ENCODE results near the gene ACP3. TPM values are rescaled to one million over a fixed set of nuclear protein-coding genes. Genes with fewer than 3 reads are reported as not detected.

The ACP3 gene
- total RNA-seq, 2 experiments from 2014 or later: not detected

DNA sequence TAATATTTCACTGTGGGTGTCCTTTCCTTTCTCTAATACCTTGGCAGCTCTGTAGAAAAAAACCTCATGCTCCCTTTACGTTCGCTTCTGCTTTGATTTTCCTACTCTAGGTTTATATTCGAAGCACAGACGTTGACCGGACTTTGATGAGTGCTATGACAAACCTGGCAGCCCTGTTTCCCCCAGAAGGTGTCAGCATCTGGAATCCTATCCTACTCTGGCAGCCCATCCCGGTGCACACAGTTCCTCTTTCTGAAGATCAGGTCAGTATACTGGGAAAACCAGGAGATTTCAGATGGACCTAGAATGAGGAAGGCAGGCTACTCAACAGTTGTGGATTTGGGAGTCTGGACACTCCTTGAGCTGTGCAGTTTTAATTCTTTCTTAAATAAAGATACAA lies 14.9 kb downstream of the ACP3 start:
- Mint-ChIP-seq H3K27me3 (peaks cover 18% of the 10 kb centered on the region), H3K36me3 (ENCODE audit: low read depth) (no peaks in the 10 kb centered on the region), H3K4me1 (no peaks in the 10 kb centered on the region), H3K9me3 (no peaks in the 10 kb centered on the region), H3K4me3 (no peak overlapping the region), H3K27ac (no peak overlapping the region)
- DNase-seq: no peak
- CTCF ChIA-PET: no interaction called here
- POLR2A ChIA-PET: no interaction called here

DNA sequence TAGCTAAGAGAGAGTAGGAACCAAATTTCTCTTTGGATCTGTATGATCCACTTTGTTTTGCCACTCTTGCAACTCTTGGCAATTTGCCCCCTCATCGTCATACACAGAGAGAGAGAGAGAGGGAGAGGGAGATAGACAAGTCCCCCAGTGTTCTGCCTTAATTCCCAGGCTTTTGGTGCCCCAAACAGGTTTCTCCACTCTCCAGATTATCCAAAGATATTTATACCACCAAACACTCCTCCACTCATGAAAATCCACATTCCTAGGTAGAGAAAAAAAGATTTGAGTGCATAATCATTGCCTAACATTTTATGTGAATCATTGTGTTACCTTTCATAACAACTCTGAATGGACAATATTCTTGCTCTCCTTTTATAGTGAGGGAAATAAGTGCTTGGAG lies 15.3 kb downstream of the ACP3 start:
- no peaks in the 10 kb centered on the region for H3K9me3 Mint-ChIP-seq
- H3K4me1 Mint-ChIP-seq: no peaks in the 10 kb centered on the region
- DNase-seq: no peak
- H3K27me3 Mint-ChIP-seq: peaks cover 20% of the 10 kb centered on the region
- H3K4me3 Mint-ChIP-seq: no peak overlapping the region
- CTCF ChIA-PET: no interaction called here
- H3K27ac Mint-ChIP-seq: no peak overlapping the region
- POLR2A ChIA-PET: no interaction called here
- H3K36me3 Mint-ChIP-seq (ENCODE audit: low read depth): no peaks in the 10 kb centered on the region

DNA sequence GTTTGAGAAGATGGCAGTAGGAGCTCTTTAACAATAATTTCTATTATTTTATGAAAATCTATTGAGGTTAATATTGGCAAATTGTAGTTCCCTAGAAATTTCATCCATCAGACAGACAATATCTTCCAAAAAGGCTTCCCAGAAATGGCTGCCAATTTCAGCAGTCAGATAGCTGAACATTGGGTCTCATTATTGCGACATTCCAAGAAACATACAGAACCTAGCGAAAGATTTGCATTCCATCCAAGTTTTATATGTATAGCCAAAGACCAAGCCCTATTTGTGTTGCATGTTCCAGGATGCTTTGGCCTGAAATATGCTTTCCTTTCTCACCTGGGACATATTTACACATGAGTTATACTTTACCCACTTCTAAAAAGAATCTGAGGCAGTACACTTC lies 24.5 kb downstream of the ACP3 start:
- peaks cover 13% of the 10 kb centered on the region for H3K27me3 Mint-ChIP-seq
- no peak for DNase-seq
- H3K4me3 Mint-ChIP-seq: no peak overlapping the region
- H3K9me3 Mint-ChIP-seq: no peaks in the 10 kb centered on the region
- peaks cover 1% of the 10 kb centered on the region for H3K4me1 Mint-ChIP-seq
- ChIA-PET CTCF (no interaction called here), POLR2A (no interaction called here)
- no peaks in the 10 kb centered on the region for H3K36me3 Mint-ChIP-seq (ENCODE audit: low read depth)
- H3K27ac Mint-ChIP-seq: no peak overlapping the region

DNA sequence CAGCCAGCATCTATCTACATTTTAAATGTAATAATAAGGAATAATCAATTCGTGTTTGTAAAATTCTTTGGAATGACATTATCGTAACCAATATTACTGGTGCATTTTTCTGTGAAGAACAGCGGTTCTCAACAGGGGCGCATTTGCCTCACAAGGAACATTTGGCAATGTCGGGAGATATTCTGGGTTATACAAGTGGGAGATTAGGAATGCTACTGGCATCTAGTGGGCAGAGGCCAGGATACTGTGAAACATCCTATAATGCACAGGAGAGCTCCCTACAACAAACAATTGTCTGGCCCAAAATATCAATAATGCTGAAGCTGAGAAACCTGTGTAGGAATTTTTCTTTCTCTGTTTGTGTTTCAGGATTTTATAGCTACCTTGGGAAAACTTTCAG lies 25.0 kb downstream of the ACP3 start:
- CTCF ChIA-PET: interaction anchor here (0.9 kb wide), 1 partner anchor 9 kb away, joined by 5 read pairs; no protein-coding TSS in a partner anchor
- H3K27me3 Mint-ChIP-seq: peaks cover 11% of the 10 kb centered on the region
- no peak for DNase-seq
- H3K4me3 Mint-ChIP-seq: no peak overlapping the region
- H3K27ac Mint-ChIP-seq: no peak overlapping the region
- peaks cover 1% of the 10 kb centered on the region for H3K4me1 Mint-ChIP-seq
- H3K9me3 Mint-ChIP-seq: no peaks in the 10 kb centered on the region
- no peaks in the 10 kb centered on the region for H3K36me3 Mint-ChIP-seq (ENCODE audit: low read depth)
- POLR2A ChIA-PET: no interaction called here

DNA sequence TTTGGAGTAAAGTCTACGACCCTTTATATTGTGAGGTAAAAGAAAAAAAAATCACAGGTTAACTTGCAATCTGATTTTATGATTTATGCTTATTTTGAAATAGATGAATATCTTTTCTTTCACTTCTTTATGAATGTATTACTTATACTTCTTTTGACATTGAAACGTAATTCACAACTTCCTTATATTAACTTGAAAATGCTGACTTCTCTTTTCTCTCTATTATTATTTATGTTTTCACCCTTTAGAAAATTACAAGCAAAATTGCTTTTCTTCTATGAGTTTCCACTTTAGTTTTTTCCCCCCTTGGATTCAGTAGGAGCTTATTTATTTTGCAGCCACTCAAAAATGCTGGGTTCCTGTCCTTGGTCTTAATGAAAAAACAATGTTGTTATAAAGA lies 25.4 kb downstream of the ACP3 start:
- Mint-ChIP-seq H3K9me3 (no peaks in the 10 kb centered on the region), H3K4me3 (no peak overlapping the region), H3K36me3 (ENCODE audit: low read depth) (no peaks in the 10 kb centered on the region), H3K27me3 (peaks cover 8% of the 10 kb centered on the region), H3K27ac (no peak overlapping the region), H3K4me1 (peaks cover 1% of the 10 kb centered on the region)
- POLR2A ChIA-PET: no interaction called here
- CTCF ChIA-PET: interaction anchor here (0.9 kb wide), 1 partner anchor 9 kb away, joined by 5 read pairs; no protein-coding TSS in a partner anchor
- no peak for DNase-seq

DNA sequence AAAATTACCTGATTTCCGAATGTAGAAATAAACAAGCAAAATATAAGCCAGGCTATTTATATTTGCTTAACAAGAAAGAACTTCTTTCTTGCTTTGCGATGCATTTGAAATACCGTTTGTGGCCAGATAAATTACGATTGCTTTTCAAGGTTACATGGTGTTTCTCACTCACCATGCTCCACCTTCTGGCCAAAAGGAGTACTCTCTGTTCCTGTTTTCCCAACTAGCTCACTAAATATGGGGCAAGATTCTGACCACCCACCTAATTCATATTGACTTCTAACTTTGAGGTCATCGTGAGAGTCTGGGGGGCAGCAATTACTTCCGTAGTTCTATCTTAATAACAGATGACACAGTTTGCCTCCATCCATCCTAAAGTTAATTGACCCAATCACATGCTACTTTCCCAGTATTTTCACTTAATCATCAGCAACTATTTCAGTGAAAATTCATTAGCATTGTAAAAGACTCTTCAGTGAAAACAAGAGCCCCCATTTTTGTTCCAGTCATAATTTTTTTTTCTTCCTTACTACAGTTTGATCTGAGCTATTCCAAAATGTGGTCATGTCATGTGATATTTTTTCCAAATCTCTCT lies 25.9 kb downstream of the ACP3 start:
- H3K4me1 Mint-ChIP-seq: peaks cover 1% of the 10 kb centered on the region
- H3K27me3 Mint-ChIP-seq: peaks cover 8% of the 10 kb centered on the region
- CTCF ChIA-PET: interaction anchor here (0.9 kb wide), 1 partner anchor 8 kb away, joined by 5 read pairs; no protein-coding TSS in a partner anchor
- POLR2A ChIA-PET: no interaction called here
- H3K36me3 Mint-ChIP-seq (ENCODE audit: low read depth): no peaks in the 10 kb centered on the region
- no peaks in the 10 kb centered on the region for H3K9me3 Mint-ChIP-seq
- no peak overlapping the region for H3K4me3 Mint-ChIP-seq
- no peak overlapping the region for H3K27ac Mint-ChIP-seq
- DNase-seq: peak; percentile 30

DNA sequence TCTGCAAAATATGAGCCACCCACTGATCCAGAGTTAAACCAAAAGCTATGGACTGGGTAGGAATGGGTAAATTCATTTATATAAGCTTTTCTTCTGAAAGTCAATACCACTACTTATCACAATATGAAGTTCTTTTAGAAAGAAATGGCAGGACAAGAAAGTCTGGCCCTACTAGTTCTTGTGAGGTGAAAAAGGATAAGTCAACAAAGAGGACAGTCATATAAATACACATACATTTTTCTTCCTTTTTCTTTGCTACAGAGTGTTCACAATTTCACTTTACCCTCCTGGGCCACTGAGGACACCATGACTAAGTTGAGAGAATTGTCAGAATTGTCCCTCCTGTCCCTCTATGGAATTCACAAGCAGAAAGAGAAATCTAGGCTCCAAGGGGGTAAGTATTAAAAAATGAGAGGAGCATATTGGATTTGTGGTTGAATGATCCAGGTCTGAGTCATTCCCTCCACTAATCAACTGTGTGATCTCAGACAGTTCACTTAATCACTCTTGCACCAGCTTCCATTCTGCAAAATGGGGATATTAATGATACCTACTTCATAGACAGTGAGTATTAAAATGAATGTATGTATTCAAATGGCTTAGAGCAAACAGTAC lies 27.6 kb downstream of the ACP3 start:
- Mint-ChIP-seq H3K9me3 (no peaks in the 10 kb centered on the region), H3K4me3 (no peak overlapping the region), H3K27me3 (peaks cover 8% of the 10 kb centered on the region), H3K36me3 (ENCODE audit: low read depth) (no peaks in the 10 kb centered on the region), H3K27ac (no peak overlapping the region), H3K4me1 (peaks cover 1% of the 10 kb centered on the region)
- DNase-seq: no peak
- POLR2A ChIA-PET: no interaction called here
- CTCF ChIA-PET: interaction anchor here (0.6 kb wide), 2 partner anchors 161 to 1313 kb away, joined by 3 to 4 read pairs; no protein-coding TSS in a partner anchor

DNA sequence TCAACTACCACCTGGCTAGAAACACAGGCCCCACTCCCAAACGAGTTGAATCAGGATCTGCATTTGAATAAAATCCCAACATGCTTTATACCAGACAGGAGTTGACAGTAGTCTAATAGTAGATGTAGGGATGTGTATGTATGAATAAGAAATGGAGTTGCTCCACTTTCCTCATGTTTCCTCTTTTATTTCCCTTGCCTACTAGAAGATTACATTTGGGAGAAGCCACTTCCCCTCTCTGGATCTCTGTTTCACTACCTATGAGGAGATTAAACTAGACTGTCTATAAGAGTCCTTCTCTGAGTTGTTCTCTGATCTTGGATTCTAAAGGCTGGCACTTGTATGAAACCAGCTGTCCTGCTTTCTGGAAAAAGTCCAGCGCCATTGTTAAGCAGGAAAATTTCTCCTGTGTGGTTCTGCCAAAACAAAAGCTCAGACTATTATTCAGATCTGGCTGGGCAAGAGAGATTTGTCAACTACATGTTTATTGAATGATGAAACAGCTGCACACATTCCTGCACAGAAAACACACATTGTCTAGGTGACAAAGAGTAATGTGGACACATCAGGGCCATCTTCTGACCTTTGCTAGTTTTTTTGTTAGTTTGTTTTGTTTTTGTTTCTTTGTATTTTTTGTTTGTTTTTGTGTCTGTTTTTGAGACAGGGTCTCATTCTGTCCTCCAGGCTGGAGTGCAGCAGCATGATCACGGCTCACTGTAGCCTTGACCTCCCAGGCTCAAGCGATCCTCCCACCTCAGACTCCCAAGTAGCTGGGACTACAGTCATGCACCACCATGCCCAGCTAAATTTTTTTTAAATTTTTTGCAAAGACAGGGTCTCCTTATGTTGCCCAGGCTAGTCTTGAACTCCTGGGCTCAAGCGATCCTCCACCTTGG lies 29.9 kb downstream of the ACP3 start:
- Mint-ChIP-seq H3K9me3 (no peaks in the 10 kb centered on the region), H3K4me1 (peaks cover 1% of the 10 kb centered on the region), H3K27ac (no peak overlapping the region), H3K4me3 (no peak overlapping the region), H3K36me3 (ENCODE audit: low read depth) (no peaks in the 10 kb centered on the region), H3K27me3 (peaks cover 7% of the 10 kb centered on the region)
- CTCF ChIA-PET: no interaction called here
- POLR2A ChIA-PET: no interaction called here
- no peak for DNase-seq

DNA sequence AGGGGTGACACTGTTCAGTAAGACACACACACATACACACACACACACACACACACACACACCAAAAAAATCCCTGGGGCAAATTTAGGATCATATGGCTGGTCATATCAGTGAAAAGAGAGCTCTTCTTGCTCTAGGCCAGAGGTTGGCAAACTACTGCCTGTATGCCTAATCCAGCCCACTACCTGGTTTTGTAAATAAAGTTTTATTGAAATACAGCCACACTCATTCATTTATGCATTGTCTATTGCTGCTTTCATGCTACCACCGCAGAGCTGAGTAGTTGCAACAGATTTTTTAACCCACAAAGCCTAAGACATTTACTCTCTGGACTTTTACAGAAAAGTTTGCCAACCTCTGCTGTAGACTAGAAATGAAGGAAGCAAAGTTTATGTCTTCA lies 30.6 kb downstream of the ACP3 start:
- peaks cover 3% of the 10 kb centered on the region for H3K4me1 Mint-ChIP-seq
- DNase-seq: no peak
- no peaks in the 10 kb centered on the region for H3K36me3 Mint-ChIP-seq (ENCODE audit: low read depth)
- peaks cover 5% of the 10 kb centered on the region for H3K27me3 Mint-ChIP-seq
- no peak overlapping the region for H3K27ac Mint-ChIP-seq
- ChIA-PET CTCF (no interaction called here), POLR2A (no interaction called here)
- H3K9me3 Mint-ChIP-seq: no peaks in the 10 kb centered on the region
- no peak overlapping the region for H3K4me3 Mint-ChIP-seq

DNA sequence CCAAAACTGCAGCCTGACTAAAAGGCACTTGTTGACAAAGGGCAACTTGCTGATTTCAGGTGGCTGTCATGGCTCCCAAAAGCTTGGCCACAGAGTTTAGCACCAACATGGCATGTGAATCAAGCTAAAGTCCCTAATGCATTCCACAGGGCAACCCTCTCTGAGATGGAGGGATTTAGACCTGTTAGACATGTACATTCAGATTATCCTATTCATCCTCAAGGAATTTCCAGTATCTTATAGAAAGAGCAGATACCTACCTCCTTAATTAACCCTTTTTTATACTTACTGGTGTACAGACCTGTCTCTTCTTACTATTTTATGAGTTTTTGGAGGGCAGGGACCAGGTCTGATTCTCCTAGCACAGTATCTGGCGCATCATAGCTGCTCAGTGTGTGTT lies 31.3 kb downstream of the ACP3 start:
- Mint-ChIP-seq H3K4me3 (no peak overlapping the region), H3K9me3 (no peaks in the 10 kb centered on the region), H3K4me1 (peaks cover 1% of the 10 kb centered on the region), H3K27me3 (peaks cover 5% of the 10 kb centered on the region), H3K36me3 (ENCODE audit: low read depth) (no peaks in the 10 kb centered on the region), H3K27ac (no peak overlapping the region)
- no peak for DNase-seq
- POLR2A ChIA-PET: no interaction called here
- CTCF ChIA-PET: interaction anchor here (1.0 kb wide), 1 partner anchor 33 kb away, joined by 4 read pairs; no protein-coding TSS in a partner anchor

DNA sequence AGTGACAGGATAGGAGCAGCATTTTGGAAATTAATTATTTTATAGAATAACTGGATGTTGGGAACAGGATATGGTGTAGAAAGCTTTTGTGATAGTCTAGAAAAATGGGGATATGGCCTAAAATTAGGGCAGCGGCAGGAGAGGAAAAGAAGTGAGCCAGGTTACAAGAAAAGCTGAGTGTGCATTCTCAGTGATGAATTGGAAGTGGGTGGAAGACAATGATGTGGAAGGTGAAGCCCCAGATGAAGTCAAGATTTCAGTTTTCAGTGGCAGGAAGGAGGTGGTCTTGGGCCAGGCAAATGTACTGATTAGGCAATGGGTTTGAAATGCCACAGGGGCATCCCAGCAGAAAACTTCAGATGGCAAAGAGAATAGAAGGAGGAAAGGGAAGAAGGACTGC lies 33.6 kb downstream of the ACP3 start:
- POLR2A ChIA-PET: no interaction called here
- DNase-seq: no peak
- Mint-ChIP-seq H3K36me3 (ENCODE audit: low read depth) (no peaks in the 10 kb centered on the region), H3K9me3 (no peaks in the 10 kb centered on the region), H3K4me1 (peaks cover 1% of the 10 kb centered on the region), H3K4me3 (no peak overlapping the region), H3K27me3 (peaks cover 5% of the 10 kb centered on the region), H3K27ac (no peak overlapping the region)
- CTCF ChIA-PET: interaction anchor here (1.6 to 1.9 kb wide), 2 partner anchors 8 to 47 kb away, joined by 4 to 5 read pairs; no protein-coding TSS in a partner anchor

DNA sequence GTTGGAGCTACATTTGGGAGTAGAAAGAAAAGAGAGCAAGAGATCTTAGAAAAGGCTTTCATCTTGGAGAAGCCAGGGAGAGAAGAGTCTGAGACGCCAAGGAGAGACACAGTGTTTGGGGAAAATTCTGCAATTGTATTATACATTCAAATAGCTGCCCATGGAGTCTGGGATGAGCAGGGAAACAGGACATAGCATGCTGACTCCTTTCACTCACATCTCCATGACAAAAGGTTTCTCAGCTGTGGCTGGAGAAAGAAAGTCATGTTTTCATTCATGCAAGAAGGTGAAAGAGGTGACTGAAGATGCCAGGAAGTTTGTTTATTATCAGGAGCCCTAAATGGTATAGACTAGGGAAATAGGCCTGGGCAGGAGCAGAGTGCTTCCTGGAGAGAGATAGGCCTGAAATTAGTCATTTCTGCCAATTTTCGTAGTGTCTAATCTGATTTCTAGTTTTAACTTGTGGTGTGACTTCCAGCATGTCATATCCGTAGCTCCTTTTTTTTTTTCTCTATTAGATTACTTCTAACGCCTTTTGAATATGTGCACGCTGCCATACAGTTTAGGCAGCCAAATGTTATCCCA lies 34.1 kb downstream of the ACP3 start:
- CTCF ChIA-PET: interaction anchor here (0.6 to 1.9 kb wide), 5 partner anchors 9 to 161 kb away, joined by 3 to 5 read pairs (median 3); no protein-coding TSS in a partner anchor
- H3K4me3 Mint-ChIP-seq: no peak overlapping the region
- POLR2A ChIA-PET: no interaction called here
- no peak overlapping the region for H3K27ac Mint-ChIP-seq
- H3K27me3 Mint-ChIP-seq: peaks cover 5% of the 10 kb centered on the region
- H3K9me3 Mint-ChIP-seq: no peaks in the 10 kb centered on the region
- no peaks in the 10 kb centered on the region for H3K36me3 Mint-ChIP-seq (ENCODE audit: low read depth)
- no peak for DNase-seq
- H3K4me1 Mint-ChIP-seq: peaks cover 1% of the 10 kb centered on the region
